Measurements from ENCODE around the gene LAPTM5.

Gene LAPTM5

DNA sequence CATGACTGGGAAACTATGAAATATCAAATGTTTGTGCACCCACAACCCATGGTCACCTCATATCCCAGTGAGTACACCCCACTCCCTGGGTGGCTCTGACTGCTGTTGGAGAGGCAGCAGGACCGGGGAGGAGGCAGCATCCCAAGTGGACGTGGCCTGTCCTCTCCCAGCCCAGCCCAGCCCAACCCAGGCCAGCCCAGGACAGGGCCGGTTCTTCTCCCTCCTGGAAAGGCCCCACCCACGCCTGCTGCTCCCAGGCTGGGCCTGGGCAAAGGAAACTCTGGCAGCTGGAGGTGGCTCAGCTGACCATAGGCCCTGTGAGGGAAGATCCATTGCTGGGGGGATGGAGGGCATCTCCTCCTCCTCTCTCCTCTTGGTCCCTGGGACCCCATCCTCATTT, 53.3 kb downstream of the LAPTM5 start:
- Histone ChIP-seq H3K27ac (ENCODE audit: low read length) (no peak overlapping the region), H3K27me3 (replicated peaks; ENCODE audit: insufficient read depth, low read length) (peaks cover 92% of the 10 kb centered on the region), H4K20me1 (ENCODE audit: insufficient read depth, low read length) (no peaks in the 10 kb centered on the region), H3K4me1 (ENCODE audit: low read length) (no peaks in the 10 kb centered on the region), H3K4me3 (ENCODE audit: low read length) (no peak overlapping the region), H3K4me2 (ENCODE audit: low read depth, low read length) (no peak overlapping the region), H3K9ac (ENCODE audit: low read length) (no peak overlapping the region), H3K79me2 (ENCODE audit: low read length) (no peaks in the 10 kb centered on the region), H3K36me3 (replicated peaks; ENCODE audit: insufficient read depth, low read length) (no peaks in the 10 kb centered on the region), H3F3A (ENCODE audit: insufficient read depth, low read length) (no peaks in the 10 kb centered on the region), H3K9me3 (replicated peaks; ENCODE audit: insufficient read depth, low read length) (no peaks in the 10 kb centered on the region), H3K9me2 (replicated peaks; ENCODE audit: insufficient read depth, low read length) (no peaks in the 10 kb centered on the region), H2AFZ (ENCODE audit: low read length) (no peak overlapping the region)
- TF ChIP-seq, protein P1, sequence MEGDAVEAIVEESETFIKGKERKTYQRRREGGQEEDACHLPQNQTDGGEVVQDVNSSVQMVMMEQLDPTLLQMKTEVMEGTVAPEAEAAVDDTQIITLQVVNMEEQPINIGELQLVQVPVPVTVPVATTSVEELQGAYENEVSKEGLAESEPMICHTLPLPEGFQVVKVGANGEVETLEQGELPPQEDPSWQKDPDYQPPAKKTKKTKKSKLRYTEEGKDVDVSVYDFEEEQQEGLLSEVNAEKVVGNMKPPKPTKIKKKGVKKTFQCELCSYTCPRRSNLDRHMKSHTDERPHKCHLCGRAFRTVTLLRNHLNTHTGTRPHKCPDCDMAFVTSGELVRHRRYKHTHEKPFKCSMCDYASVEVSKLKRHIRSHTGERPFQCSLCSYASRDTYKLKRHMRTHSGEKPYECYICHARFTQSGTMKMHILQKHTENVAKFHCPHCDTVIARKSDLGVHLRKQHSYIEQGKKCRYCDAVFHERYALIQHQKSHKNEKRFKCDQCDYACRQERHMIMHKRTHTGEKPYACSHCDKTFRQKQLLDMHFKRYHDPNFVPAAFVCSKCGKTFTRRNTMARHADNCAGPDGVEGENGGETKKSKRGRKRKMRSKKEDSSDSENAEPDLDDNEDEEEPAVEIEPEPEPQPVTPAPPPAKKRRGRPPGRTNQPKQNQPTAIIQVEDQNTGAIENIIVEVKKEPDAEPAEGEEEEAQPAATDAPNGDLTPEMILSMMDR (IDR thresholded peaks at IDR 0.05; ENCODE audit: low read length): no peak
- no peak for TF ChIP-seq EZH2phosphoT487 (IDR thresholded peaks at IDR 0.05; ENCODE audit: low read length)
- no peak for TF ChIP-seq EZH2 (optimal IDR thresholded peaks at IDR 0.05; ENCODE audit: low read depth, low read length)
- DNase-seq: no peak

DNA sequence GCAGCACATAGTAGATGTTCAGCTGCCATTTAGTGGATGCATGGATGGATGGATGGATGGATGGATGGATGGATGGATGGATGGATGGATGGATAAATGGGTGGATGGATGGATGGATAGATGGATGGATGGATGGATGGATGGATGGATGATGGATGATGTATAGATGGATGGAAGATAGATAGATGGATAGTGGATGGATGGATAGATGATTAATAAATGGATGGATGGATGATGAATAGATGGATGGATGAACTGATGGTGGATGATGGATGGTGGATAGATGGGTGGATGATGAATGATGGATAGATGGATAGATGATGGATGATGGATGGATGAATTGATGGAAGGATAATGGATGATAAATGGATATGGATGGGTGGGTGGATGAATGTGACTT, 54.8 kb downstream of the LAPTM5 start:
- Histone ChIP-seq H3K36me3 (replicated peaks; ENCODE audit: insufficient read depth, low read length) (no peaks in the 10 kb centered on the region), H3K27ac (ENCODE audit: low read length) (no peak overlapping the region), H3F3A (ENCODE audit: insufficient read depth, low read length) (no peaks in the 10 kb centered on the region), H2AFZ (ENCODE audit: low read length) (no peak overlapping the region), H4K20me1 (ENCODE audit: insufficient read depth, low read length) (no peaks in the 10 kb centered on the region), H3K9me3 (replicated peaks; ENCODE audit: insufficient read depth, low read length) (no peaks in the 10 kb centered on the region), H3K79me2 (ENCODE audit: low read length) (no peaks in the 10 kb centered on the region), H3K4me3 (ENCODE audit: low read length) (no peak overlapping the region), H3K9ac (ENCODE audit: low read length) (no peak overlapping the region), H3K4me1 (ENCODE audit: low read length) (no peaks in the 10 kb centered on the region), H3K27me3 (replicated peaks; ENCODE audit: insufficient read depth, low read length) (peaks cover 94% of the 10 kb centered on the region), H3K9me2 (replicated peaks; ENCODE audit: insufficient read depth, low read length) (no peaks in the 10 kb centered on the region), H3K4me2 (ENCODE audit: low read depth, low read length) (no peak overlapping the region)
- DNase-seq: no peak
- TF ChIP-seq, protein P1 (IDR thresholded peaks at IDR 0.05; ENCODE audit: low read length): no peak
- no peak for TF ChIP-seq EZH2phosphoT487 (IDR thresholded peaks at IDR 0.05; ENCODE audit: low read length)
- no peak for TF ChIP-seq EZH2 (optimal IDR thresholded peaks at IDR 0.05; ENCODE audit: low read depth, low read length)

DNA sequence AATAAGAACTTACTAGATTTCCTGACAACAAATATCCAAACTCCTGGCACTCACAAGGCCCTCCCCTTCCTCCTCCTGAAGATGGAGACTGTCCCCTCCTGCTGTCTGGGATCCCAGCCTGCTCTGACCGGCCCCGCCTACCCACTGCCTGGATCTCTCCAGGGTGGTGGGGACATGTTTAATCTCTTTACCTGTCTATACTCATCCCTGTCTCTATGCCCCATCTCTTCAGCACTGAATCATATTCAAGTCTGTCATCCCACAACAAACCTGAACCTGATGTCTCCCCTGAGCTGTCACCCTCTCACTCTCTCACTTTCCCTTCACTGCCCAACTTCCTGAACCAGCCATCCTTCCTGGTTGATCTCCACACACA, 56.3 kb downstream of the LAPTM5 start:
- Histone ChIP-seq H3K4me1 (ENCODE audit: low read length) (no peaks in the 10 kb centered on the region), H3K79me2 (ENCODE audit: low read length) (no peaks in the 10 kb centered on the region), H3K36me3 (replicated peaks; ENCODE audit: insufficient read depth, low read length) (no peaks in the 10 kb centered on the region), H3K9ac (ENCODE audit: low read length) (no peak overlapping the region), H3K4me3 (ENCODE audit: low read length) (no peak overlapping the region), H4K20me1 (ENCODE audit: insufficient read depth, low read length) (no peaks in the 10 kb centered on the region), H3K9me3 (replicated peaks; ENCODE audit: insufficient read depth, low read length) (no peaks in the 10 kb centered on the region), H3K9me2 (replicated peaks; ENCODE audit: insufficient read depth, low read length) (no peaks in the 10 kb centered on the region), H2AFZ (ENCODE audit: low read length) (no peak overlapping the region), H3F3A (ENCODE audit: insufficient read depth, low read length) (no peaks in the 10 kb centered on the region), H3K4me2 (ENCODE audit: low read depth, low read length) (no peak overlapping the region), H3K27ac (ENCODE audit: low read length) (no peak overlapping the region), H3K27me3 (replicated peaks; ENCODE audit: insufficient read depth, low read length) (peaks cover 95% of the 10 kb centered on the region)
- no peak for DNase-seq
- no peak for TF ChIP-seq EZH2 (optimal IDR thresholded peaks at IDR 0.05; ENCODE audit: low read depth, low read length)
- TF ChIP-seq EZH2phosphoT487 (IDR thresholded peaks at IDR 0.05; ENCODE audit: low read length): no peak
- TF ChIP-seq, protein P1 (IDR thresholded peaks at IDR 0.05; ENCODE audit: low read length): no peak

All from MM.1S (cell line).